ENCODE data around the gene NUP214.

GRCh38 chr9:131282688-131283422 is 157.5 kb downstream of the NUP214 start:
- TF ChIP-seq CTCF (IDR thresholded peaks at IDR 0.05): no peak
- TF ChIP-seq POLR2A (IDR thresholded peaks at IDR 0.05): no peak

Measured in vagina (tissue), 2 donors.